ENCODE data around the gene KDM5C.

KDM5C gene

GRCh38 chrX:53257166-53257565 is 32.2 kb upstream of the KDM5C start:
- no peak for TF ChIP-seq CTCF (conservative IDR thresholded peaks at IDR 0.05; ENCODE audit: low read depth, low read length)
- Histone ChIP-seq H2AFZ (ENCODE audit: low read depth) (no peak overlapping the region), H3K9ac (no peak overlapping the region), H3K27me3 (ENCODE audit: insufficient read depth, low read depth) (no peaks in the 10 kb centered on the region), H4K20me1 (ENCODE audit: insufficient read depth) (no peaks in the 10 kb centered on the region), H3K4me1 (ENCODE audit: low read depth, poor library complexity, severe bottlenecking) (no peaks in the 10 kb centered on the region), H3K79me2 (ENCODE audit: insufficient read depth, low read depth) (no peaks in the 10 kb centered on the region), H3K36me3 (ENCODE audit: insufficient read depth) (no peaks in the 10 kb centered on the region), H3K27ac (no peak overlapping the region), H3K4me3 (IDR thresholded peaks at IDR 0.05; ENCODE audit: insufficient read depth, low read depth, low read length) (no peak overlapping the region), H3K4me2 (no peak overlapping the region)

GRCh38 chrX:53256446-53257041 is 31.5 kb upstream of the KDM5C start:
- Histone ChIP-seq H3K36me3 (ENCODE audit: insufficient read depth) (no peaks in the 10 kb centered on the region), H2AFZ (ENCODE audit: low read depth) (no peak overlapping the region), H3K9ac (no peak overlapping the region), H3K79me2 (ENCODE audit: insufficient read depth, low read depth) (no peaks in the 10 kb centered on the region), H4K20me1 (ENCODE audit: insufficient read depth) (no peaks in the 10 kb centered on the region), H3K4me3 (IDR thresholded peaks at IDR 0.05; ENCODE audit: insufficient read depth, low read depth, low read length) (no peak overlapping the region), H3K4me1 (ENCODE audit: low read depth, poor library complexity, severe bottlenecking) (no peaks in the 10 kb centered on the region), H3K27ac (no peak overlapping the region), H3K27me3 (ENCODE audit: insufficient read depth, low read depth) (no peaks in the 10 kb centered on the region), H3K4me2 (no peak overlapping the region)
- TF ChIP-seq CTCF (conservative IDR thresholded peaks at IDR 0.05; ENCODE audit: low read depth, low read length) = no peak

GRCh38 chrX:53255738-53256191 is 30.8 kb upstream of the KDM5C start:
- no peaks in the 10 kb centered on the region for H3K79me2 ChIP-seq (ENCODE audit: insufficient read depth, low read depth)
- no peaks in the 10 kb centered on the region for H3K36me3 ChIP-seq (ENCODE audit: insufficient read depth)
- no peaks in the 10 kb centered on the region for H3K27me3 ChIP-seq (ENCODE audit: insufficient read depth, low read depth)
- TF ChIP-seq CTCF (conservative IDR thresholded peaks at IDR 0.05; ENCODE audit: low read depth, low read length) = no peak
- no peak overlapping the region for H3K9ac ChIP-seq
- no peaks in the 10 kb centered on the region for H4K20me1 ChIP-seq (ENCODE audit: insufficient read depth)
- H2AFZ ChIP-seq (ENCODE audit: low read depth) = no peak overlapping the region
- no peak overlapping the region for H3K27ac ChIP-seq
- no peak overlapping the region for H3K4me2 ChIP-seq
- H3K4me1 ChIP-seq (ENCODE audit: low read depth, poor library complexity, severe bottlenecking) = no peaks in the 10 kb centered on the region
- no peak overlapping the region for H3K4me3 ChIP-seq (IDR thresholded peaks at IDR 0.05; ENCODE audit: insufficient read depth, low read depth, low read length)

GRCh38 chrX:53254570-53255461 is 29.8 kb upstream of the KDM5C start:
- no peaks in the 10 kb centered on the region for H4K20me1 ChIP-seq (ENCODE audit: insufficient read depth)
- no peaks in the 10 kb centered on the region for H3K4me1 ChIP-seq (ENCODE audit: low read depth, poor library complexity, severe bottlenecking)
- TF ChIP-seq CTCF (conservative IDR thresholded peaks at IDR 0.05; ENCODE audit: low read depth, low read length) = no peak
- H3K4me2 ChIP-seq = no peak overlapping the region
- H3K27me3 ChIP-seq (ENCODE audit: insufficient read depth, low read depth) = no peaks in the 10 kb centered on the region
- no peak overlapping the region for H2AFZ ChIP-seq (ENCODE audit: low read depth)
- no peak overlapping the region for H3K27ac ChIP-seq
- H3K4me3 ChIP-seq (IDR thresholded peaks at IDR 0.05; ENCODE audit: insufficient read depth, low read depth, low read length) = no peak overlapping the region
- H3K9ac ChIP-seq = no peak overlapping the region
- H3K79me2 ChIP-seq (ENCODE audit: insufficient read depth, low read depth) = no peaks in the 10 kb centered on the region
- H3K36me3 ChIP-seq (ENCODE audit: insufficient read depth) = no peaks in the 10 kb centered on the region
